Testis (tissue), 3 donors: ENCODE measurements around the gene EMD. TPM values are rescaled to one million over a fixed set of nuclear protein-coding genes. Genes with fewer than 3 reads are reported as not detected.
A peak's percentile ranks its signal among the peaks of the same experiment; 100 is the strongest.

ENCODE experiments used
- DNase-seq: peaks from one replicate; pipeline ENCODE4 v3.0.0-alpha.2; 2019
- H3K27ac ChIP-seq, 2 donors: fragments of 200-600 bp; sonication (generic); one replicate each; pipeline ENCODE4 v1.5.1; 2019
- H3K27me3 ChIP-seq: fragments of 200-600 bp; sonication (generic); one replicate; pipeline ENCODE4 v1.5.1; 2019
- H3K36me3 ChIP-seq: fragments of 200-600 bp; sonication (generic); one replicate; pipeline ENCODE4 v1.5.1; 2017; ENCODE audit warnings: low read depth; ENCODE audit errors: missing control alignments
- H3K4me1 ChIP-seq: fragments of 200-600 bp; sonication (generic); one replicate; pipeline ENCODE4 v1.5.1; 2019
- H3K4me3 ChIP-seq, 2 donors: fragments of 200-600 bp; sonication (generic); one replicate each; pipeline ENCODE4 v1.5.1; 2017 to 2019
- H3K9me3 ChIP-seq: fragments of 200-600 bp; sonication (generic); one replicate; pipeline ENCODE4 v1.5.1; 2017
- POLR2A ChIP-seq: fragments of 450-650 bp; IDR thresholded peaks from one replicate; pipeline ENCODE4 v1.6.1; 2017; ENCODE audit warnings: antibody characterized with exemption, mild to moderate bottlenecking, moderate library complexity
- WGBS, 2 donors: methylation state at CpG; one replicate each; pipeline ENCODE4 v1.1.5; 2018; 5-methylcytosine and 5-hydroxymethylcytosine counted together
- intact Hi-C: fragments of 100-400 bp; cut with DNase I; formaldehyde crosslinking; loops from one replicate; pipeline ENCODE4 v1.15.1; 2023; ENCODE audit warnings: low total_unique reads
- polyA plus RNA-seq: library from polyadenylated mRNA; stranded (reverse); fragments of 350-450 nt; fragmentation: Illumina TruSeq; extraction: RNeasy Lipid Tissue Mini Kit (QIAGEN cat#74804); gene quantifications from one replicate; pipeline ENCODE4 v1.2.3, GENCODE V29; 2014; ENCODE audit warnings: low read depth, low replicate concordance; ENCODE audit not compliant: insufficient read depth
- total RNA-seq, 2 donors: library from RNA; depleted of rRNA; stranded (reverse); fragments of >200 nt; gene quantifications; one replicate each; pipeline ENCODE4 v1.2.3, GENCODE V29; 2016
- TF ChIP-seq, protein P1 (sequence below), 3 experiments: fragments of 450-650 bp in 2 of 3; fragments of 200-600 bp in 1 of 3; sonication (generic) in 1 of 3; IDR thresholded peaks; one replicate each; pipeline ENCODE4 v1.5.1; 2016 to 2019; ENCODE audit warnings: antibody characterized with exemption in 3 of 3, mild to moderate bottlenecking in 2 of 3, moderate library complexity in 1 of 3

Gene EMD
- total and polyA plus RNA-seq, 3 donors from 2014 or later: 65.6 to 74.2 (median 69.6) TPM

DNA sequence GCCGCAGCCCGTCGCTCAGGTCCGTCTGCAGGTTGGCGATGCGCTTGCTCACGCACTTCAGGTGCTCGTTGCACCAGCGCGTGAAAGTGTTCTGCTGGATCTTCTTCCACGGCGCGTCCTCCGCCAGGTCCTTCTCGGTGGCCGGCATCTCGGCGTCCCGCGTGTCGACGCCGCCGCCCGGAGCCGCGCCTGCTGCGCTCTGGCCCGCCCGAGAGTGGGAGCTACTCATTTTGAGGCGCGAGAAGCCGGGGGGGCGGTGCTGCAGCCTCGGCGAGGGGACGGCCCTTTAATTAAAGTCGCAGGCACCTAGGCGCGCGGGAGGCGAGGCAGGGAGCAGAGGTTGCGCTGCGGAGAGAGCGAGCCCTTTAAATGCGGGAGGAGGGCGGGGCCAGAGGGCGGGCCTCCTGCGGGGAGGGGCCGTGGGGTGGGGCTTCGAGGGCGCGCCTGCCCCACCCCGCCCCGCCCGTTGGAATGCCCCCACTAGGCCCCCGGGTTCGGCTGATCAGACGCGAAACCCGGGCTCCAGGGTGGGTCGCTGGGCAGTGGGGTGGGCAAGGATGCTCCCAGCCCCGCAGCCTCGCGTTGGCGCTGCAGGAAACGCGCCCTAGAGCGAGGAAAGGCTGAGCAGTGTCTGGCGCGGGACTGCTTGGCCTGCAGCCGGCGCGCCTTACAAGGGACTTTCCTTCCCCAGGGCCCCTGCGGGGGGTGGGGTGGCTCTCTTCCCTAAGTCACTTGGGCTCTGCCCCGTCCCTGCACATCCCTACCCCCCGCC, 7.9 kb upstream of the EMD start:
- 0% methylated on average over 6 to 7 of the region's 77 CpGs for WGBS, 2 donors

DNA sequence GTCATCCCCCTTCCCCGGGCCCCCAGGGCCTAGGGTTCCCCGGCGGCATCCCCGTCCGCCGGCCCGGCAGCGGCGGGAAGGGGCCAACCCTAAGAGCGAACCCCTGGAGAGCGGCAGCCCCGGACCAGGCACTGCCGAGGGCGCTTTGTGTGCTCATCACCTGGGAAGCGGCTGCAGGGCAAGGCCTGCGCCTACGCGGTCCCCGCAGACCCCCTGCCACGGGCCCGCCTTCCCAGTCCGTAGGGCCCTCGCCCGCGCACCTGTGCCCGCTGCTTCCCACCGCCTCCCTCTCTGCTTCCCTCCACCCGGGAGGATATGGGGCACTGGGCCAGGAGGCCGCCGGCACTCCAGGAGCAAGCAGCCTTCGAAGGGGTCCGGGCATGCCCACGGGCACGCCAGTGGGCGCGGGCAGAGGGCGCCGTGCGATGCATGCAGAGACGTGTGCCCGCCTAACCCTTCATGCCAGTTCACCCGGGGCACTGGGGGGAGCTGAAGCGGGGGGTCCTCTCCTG, 7.2 kb upstream of the EMD start:
- peak overlapping the region; percentile 42 to 77 for H3K4me3 ChIP-seq
- intact Hi-C loops: no loop called here
- no peaks in the 10 kb centered on the region for H3K36me3 ChIP-seq
- WGBS, 2 donors: 12% methylated on average over 5 of the region's 43 CpGs; no CpG with 5 or more reads in 1 of the 2 donors
- no peak for DNase-seq
- peak overlapping the region; percentile 44 to 80 for H3K27ac ChIP-seq
- H3K9me3 ChIP-seq: no peaks in the 10 kb centered on the region
- peaks cover 5% of the 10 kb centered on the region for H3K4me1 ChIP-seq
- H3K27me3 ChIP-seq: no peaks in the 10 kb centered on the region
- no peak for TF ChIP-seq POLR2A
- TF ChIP-seq, protein P1, sequence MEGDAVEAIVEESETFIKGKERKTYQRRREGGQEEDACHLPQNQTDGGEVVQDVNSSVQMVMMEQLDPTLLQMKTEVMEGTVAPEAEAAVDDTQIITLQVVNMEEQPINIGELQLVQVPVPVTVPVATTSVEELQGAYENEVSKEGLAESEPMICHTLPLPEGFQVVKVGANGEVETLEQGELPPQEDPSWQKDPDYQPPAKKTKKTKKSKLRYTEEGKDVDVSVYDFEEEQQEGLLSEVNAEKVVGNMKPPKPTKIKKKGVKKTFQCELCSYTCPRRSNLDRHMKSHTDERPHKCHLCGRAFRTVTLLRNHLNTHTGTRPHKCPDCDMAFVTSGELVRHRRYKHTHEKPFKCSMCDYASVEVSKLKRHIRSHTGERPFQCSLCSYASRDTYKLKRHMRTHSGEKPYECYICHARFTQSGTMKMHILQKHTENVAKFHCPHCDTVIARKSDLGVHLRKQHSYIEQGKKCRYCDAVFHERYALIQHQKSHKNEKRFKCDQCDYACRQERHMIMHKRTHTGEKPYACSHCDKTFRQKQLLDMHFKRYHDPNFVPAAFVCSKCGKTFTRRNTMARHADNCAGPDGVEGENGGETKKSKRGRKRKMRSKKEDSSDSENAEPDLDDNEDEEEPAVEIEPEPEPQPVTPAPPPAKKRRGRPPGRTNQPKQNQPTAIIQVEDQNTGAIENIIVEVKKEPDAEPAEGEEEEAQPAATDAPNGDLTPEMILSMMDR (IDR thresholded peaks at IDR 0.05): no peak

More for the DNA sequence above, 7.9 kb upstream of the EMD start:
- intact Hi-C loops: no loop called here
- Histone ChIP-seq H3K36me3 (no peaks in the 10 kb centered on the region), H3K27me3 (no peaks in the 10 kb centered on the region), H3K27ac (peak overlapping the region; percentile 88 to 89), H3K4me3 (peak overlapping the region; percentile 58 to 77), H3K9me3 (no peaks in the 10 kb centered on the region), H3K4me1 (peaks cover 5% of the 10 kb centered on the region)
- peak; percentile 58 for TF ChIP-seq POLR2A
- TF ChIP-seq, protein P1 (IDR thresholded peaks at IDR 0.05): no peak
- peak; percentile 95 for DNase-seq

DNA sequence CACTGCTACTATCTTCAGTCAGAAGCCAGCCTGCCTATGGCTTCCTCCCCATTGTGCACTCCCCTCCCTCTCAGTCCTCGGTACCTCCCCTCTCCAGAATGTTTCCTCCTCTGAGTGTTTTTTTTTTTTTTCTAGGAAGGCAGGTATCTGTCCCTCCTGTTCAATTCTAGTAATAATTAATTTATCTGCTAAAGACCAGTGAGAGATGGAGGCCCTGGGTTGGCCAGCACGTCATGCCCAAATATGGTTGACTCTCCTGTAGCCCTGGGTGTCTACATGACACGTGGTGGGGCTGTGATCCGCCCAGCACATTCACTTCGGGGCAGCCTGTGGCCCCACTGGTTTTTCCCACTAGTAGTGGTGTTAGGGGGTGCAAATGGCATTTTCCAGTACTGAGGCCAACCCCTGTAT, 6.5 kb upstream of the EMD start:
- intact Hi-C loops: no loop called here
- 14 to 43% methylated on average over 4 to 5 of the region's 5 CpGs for WGBS, 2 donors
- Histone ChIP-seq H3K36me3 (no peaks in the 10 kb centered on the region), H3K9me3 (no peaks in the 10 kb centered on the region), H3K27me3 (no peaks in the 10 kb centered on the region), H3K4me1 (peaks cover 5% of the 10 kb centered on the region), H3K27ac (peak overlapping the region; percentile 44 to 80), H3K4me3 (no peak overlapping the region)
- TF ChIP-seq, protein P1 (IDR thresholded peaks at IDR 0.05): no peak
- no peak for TF ChIP-seq POLR2A
- no peak for DNase-seq

- 20 to 39% methylated on average over 1 to 21 of the region's 23 CpGs for WGBS, 2 donors
- Histone ChIP-seq H3K27me3 (no peaks in the 10 kb centered on the region), H3K36me3 (no peaks in the 10 kb centered on the region), H3K4me3 (peak overlapping the region; percentile 40 to 45), H3K9me3 (no peaks in the 10 kb centered on the region), H3K27ac (peak overlapping the region; percentile 74 to 80), H3K4me1 (no peaks in the 10 kb centered on the region)
- TF ChIP-seq, protein P1 (IDR thresholded peaks at IDR 0.05): peak; percentile 46 to 53 (median 53)
- TF ChIP-seq POLR2A: no peak
- intact Hi-C loops: no loop called here
- peak; percentile 76 for DNase-seq
These were observed 5.5 kb upstream of the EMD start for GRCh38 chrX:154373340-154374306.
